SU-DHL-6 (cell line): Measurements from ENCODE around the gene DLK1.

ENCODE experiments used
- H2AFZ ChIP-seq: fragments of 200-600 bp; sonication (generic); 2 replicates; pipeline ENCODE4 v1.6.1; 2014; ENCODE audit warnings: low read depth, mild to moderate bottlenecking, moderate library complexity, mixed read lengths, antibody characterized with exemption, low read length; ENCODE audit not compliant: severe bottlenecking
- H3F3A ChIP-seq: fragments of 200-600 bp; shearing (Covaris generic); 2 replicates; pipeline ENCODE4 v1.6.0; 2016; ENCODE audit warnings: antibody characterized with exemption, mild to moderate bottlenecking; ENCODE audit not compliant: insufficient read depth
- H3K27ac ChIP-seq: fragments of 200-600 bp; sonication (generic); 2 replicates; pipeline ENCODE4 v1.5.1; 2016; ENCODE audit warnings: low read depth, mild to moderate bottlenecking, low read length, moderate library complexity, mixed read lengths
- H3K27me3 ChIP-seq: fragments of 200-600 bp; sonication (generic), shearing (Covaris generic); 2 replicates; pipeline ENCODE4 v1.6.0; 2014; ENCODE audit warnings: mild to moderate bottlenecking, low read length
- H3K36me3 ChIP-seq: fragments of 200-600 bp; sonication (generic); 2 replicates; pipeline ENCODE4 v1.6.1; 2014; ENCODE audit warnings: mild to moderate bottlenecking, low read length, mixed read lengths
- H3K4me2 ChIP-seq: fragments of 300-600, 200-600 bp; shearing (Covaris generic), sonication (generic); 2 replicates; pipeline ENCODE4 v1.6.0; 2014; ENCODE audit warnings: low read length, low read depth, mild to moderate bottlenecking; ENCODE audit not compliant: poor library complexity, severe bottlenecking
- H3K4me3 ChIP-seq: fragments of 200-600 bp; sonication (generic); 2 replicates; pipeline ENCODE4 v1.5.1; 2014; ENCODE audit warnings: antibody characterized with exemption, low read length, mild to moderate bottlenecking, mixed read lengths; ENCODE audit not compliant: insufficient read depth, poor library complexity, severe bottlenecking
- H3K79me2 ChIP-seq: fragments of 200-600 bp; sonication (generic); 2 replicates; pipeline ENCODE4 v1.6.1; 2014; ENCODE audit warnings: mild to moderate bottlenecking, low read length, moderate library complexity; ENCODE audit not compliant: insufficient read depth
- H3K9ac ChIP-seq: fragments of 200-600 bp; sonication (generic); 2 replicates; pipeline ENCODE4 v1.7.0; 2014; ENCODE audit warnings: mild to moderate bottlenecking, low read length
- H3K9me2 ChIP-seq: fragments of 200-600 bp; sonication (generic); replicated peaks from 2 replicates; pipeline ENCODE4 v1.6.1; 2014; ENCODE audit warnings: low read length; ENCODE audit not compliant: insufficient read depth
- H3K9me3 ChIP-seq: fragments of 200-600 bp; sonication (generic); 2 replicates; pipeline ENCODE4 v1.6.1; 2014; ENCODE audit warnings: low read length, mixed read lengths; ENCODE audit not compliant: insufficient read depth
- H4K20me1 ChIP-seq: fragments of 200-600 bp; sonication (generic); 2 replicates; pipeline ENCODE4 v1.6.1; 2014; ENCODE audit warnings: low read depth, mild to moderate bottlenecking, antibody characterized with exemption, low read length, moderate library complexity, mixed read lengths
- EZH2phosphoT487 ChIP-seq: fragments of 200-600 bp; sonication (generic), shearing (Covaris generic); conservative IDR thresholded peaks from 2 replicates; pipeline ENCODE4 v1.6.1; 2018; ENCODE audit warnings: mild to moderate bottlenecking, antibody characterized with exemption, low read length, moderate library complexity, mixed read lengths
- TF ChIP-seq, protein P1 (sequence below): fragments of 200-600 bp; sonication (generic); IDR thresholded peaks from one replicate; pipeline ENCODE4 v1.5.1; 2017; ENCODE audit warnings: antibody characterized with exemption, mild to moderate bottlenecking, low read length, moderate library complexity; ENCODE audit not compliant: insufficient read depth, poor library complexity, severe bottlenecking

Gene DLK1

DNA sequence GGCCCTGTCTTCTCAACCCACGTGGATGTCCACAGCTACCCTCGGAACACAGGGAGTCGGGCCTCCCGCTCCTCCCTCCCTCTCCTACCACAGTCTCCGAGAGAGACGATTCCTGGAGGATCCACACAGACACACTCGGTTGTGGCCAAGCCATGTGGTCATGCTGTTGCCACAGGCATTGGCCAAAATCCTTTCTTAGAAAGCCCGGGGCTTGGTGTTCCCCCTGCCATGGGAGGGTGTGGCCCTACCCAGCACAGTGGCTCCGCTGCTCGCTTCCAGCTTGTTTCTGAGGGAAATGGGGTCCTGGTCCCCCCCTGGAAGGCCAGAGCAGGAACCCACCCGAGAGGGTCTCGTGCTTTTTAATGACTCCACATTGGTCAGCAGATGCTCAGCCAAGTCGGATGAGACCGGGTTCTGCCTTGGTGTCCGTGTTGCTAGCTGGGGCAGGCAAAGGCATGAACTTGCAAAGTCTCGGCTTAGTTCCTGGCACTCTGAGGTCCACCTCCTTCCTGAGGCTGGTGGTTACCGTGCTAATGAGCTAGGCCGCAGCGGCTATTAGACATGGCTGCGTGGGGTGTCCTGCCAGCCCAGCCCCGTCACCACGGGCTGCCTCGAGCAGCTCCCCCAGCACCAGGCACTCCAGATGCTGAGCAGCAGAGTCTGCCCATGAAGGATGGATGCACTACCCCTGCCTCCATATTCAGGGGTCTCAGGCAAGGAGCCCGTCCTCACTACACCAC lies 52.4 kb downstream of the DLK1 start:
- no peaks in the 10 kb centered on the region for H3K36me3 ChIP-seq
- no peaks in the 10 kb centered on the region for H3K27me3 ChIP-seq
- no peak overlapping the region for H2AFZ ChIP-seq
- no peaks in the 10 kb centered on the region for H3K9me2 ChIP-seq
- H3K79me2 ChIP-seq, result no peaks in the 10 kb centered on the region
- no peak overlapping the region for H3K4me3 ChIP-seq
- H4K20me1 ChIP-seq, result no peaks in the 10 kb centered on the region
- no peak overlapping the region for H3K27ac ChIP-seq
- no peak for TF ChIP-seq EZH2phosphoT487
- TF ChIP-seq, protein P1, sequence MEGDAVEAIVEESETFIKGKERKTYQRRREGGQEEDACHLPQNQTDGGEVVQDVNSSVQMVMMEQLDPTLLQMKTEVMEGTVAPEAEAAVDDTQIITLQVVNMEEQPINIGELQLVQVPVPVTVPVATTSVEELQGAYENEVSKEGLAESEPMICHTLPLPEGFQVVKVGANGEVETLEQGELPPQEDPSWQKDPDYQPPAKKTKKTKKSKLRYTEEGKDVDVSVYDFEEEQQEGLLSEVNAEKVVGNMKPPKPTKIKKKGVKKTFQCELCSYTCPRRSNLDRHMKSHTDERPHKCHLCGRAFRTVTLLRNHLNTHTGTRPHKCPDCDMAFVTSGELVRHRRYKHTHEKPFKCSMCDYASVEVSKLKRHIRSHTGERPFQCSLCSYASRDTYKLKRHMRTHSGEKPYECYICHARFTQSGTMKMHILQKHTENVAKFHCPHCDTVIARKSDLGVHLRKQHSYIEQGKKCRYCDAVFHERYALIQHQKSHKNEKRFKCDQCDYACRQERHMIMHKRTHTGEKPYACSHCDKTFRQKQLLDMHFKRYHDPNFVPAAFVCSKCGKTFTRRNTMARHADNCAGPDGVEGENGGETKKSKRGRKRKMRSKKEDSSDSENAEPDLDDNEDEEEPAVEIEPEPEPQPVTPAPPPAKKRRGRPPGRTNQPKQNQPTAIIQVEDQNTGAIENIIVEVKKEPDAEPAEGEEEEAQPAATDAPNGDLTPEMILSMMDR, result no peak
- no peak overlapping the region for H3K9ac ChIP-seq
- H3F3A ChIP-seq, result no peaks in the 10 kb centered on the region
- H3K9me3 ChIP-seq, result no peaks in the 10 kb centered on the region
- H3K4me2 ChIP-seq, result no peak overlapping the region

DNA sequence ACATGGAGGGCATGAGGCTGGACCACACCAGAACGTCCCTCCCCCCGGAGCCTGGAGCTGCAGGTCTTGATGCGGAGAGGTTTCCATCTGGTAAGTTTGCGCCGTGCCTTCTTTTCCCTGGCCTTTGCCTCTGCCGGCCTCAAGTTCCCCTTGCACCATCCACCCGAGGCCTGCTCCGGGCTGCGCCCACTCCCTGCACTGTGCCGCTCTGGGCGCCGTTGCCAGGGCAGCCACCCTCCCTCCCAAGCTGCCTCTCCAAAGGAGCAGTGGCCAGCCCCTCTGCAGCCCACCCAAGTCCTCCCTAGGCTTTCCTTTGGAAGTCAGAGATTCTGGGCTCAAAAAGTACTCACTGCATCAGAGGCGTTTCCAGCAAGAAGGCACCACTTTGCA lies 53.0 kb downstream of the DLK1 start:
- no peak overlapping the region for H3K4me2 ChIP-seq
- H3K79me2 ChIP-seq, result no peaks in the 10 kb centered on the region
- H2AFZ ChIP-seq, result no peak overlapping the region
- H3F3A ChIP-seq, result no peaks in the 10 kb centered on the region
- TF ChIP-seq, protein P1, result no peak
- no peak for TF ChIP-seq EZH2phosphoT487
- no peaks in the 10 kb centered on the region for H3K27me3 ChIP-seq
- H3K9ac ChIP-seq, result no peak overlapping the region
- H3K9me2 ChIP-seq, result no peaks in the 10 kb centered on the region
- H3K9me3 ChIP-seq, result no peaks in the 10 kb centered on the region
- no peaks in the 10 kb centered on the region for H3K36me3 ChIP-seq
- no peak overlapping the region for H3K4me3 ChIP-seq
- H3K27ac ChIP-seq, result no peak overlapping the region
- no peaks in the 10 kb centered on the region for H4K20me1 ChIP-seq

DNA sequence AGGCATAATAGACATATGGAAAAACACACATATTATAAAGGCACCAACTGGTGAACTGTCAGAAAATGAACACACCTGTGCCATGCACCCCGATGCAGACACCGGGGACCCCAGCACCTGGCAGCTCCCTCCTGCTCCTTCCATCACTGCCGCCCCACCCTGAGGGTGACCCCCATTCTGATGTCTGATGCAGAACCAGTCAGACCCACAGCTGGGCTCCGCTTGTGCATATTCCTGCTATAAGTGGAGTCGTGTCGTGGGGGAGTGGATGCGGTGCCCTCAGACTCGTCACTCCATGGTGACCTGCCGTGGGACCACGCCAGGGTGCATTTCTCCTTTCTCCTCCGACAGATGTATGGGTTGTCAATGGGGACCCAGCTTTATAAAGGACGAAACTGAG lies 53.6 kb downstream of the DLK1 start:
- H3K79me2 ChIP-seq, result no peaks in the 10 kb centered on the region
- no peaks in the 10 kb centered on the region for H3K27me3 ChIP-seq
- no peak overlapping the region for H3K4me3 ChIP-seq
- no peak overlapping the region for H3K4me2 ChIP-seq
- H3K36me3 ChIP-seq, result no peaks in the 10 kb centered on the region
- no peaks in the 10 kb centered on the region for H3F3A ChIP-seq
- H3K9ac ChIP-seq, result no peak overlapping the region
- TF ChIP-seq, protein P1, result no peak
- no peak for TF ChIP-seq EZH2phosphoT487
- no peaks in the 10 kb centered on the region for H3K9me2 ChIP-seq
- H3K9me3 ChIP-seq, result no peaks in the 10 kb centered on the region
- H4K20me1 ChIP-seq, result no peaks in the 10 kb centered on the region
- H2AFZ ChIP-seq, result no peak overlapping the region
- no peak overlapping the region for H3K27ac ChIP-seq
